Heart left ventricle (tissue), 16 donors: ENCODE results near the gene APOBEC3G. TPM values are rescaled to one million over a fixed set of nuclear protein-coding genes. Genes with fewer than 3 reads are reported as not detected.

ENCODE experiments used
- ATAC-seq, 4 donors: fragments of 200-7000 bp; cut with Tn5 transposase; one replicate each; pipeline ENCODE4 v1.9.1; 2020 to 2022; ENCODE audit warnings: moderate library complexity in 4 of 4, mild to moderate bottlenecking in 3 of 4, moderate number of reproducible peaks in 1 of 4
- DNase-seq, 5 donors: peaks; one replicate each; pipeline ENCODE4 v3.0.0-alpha.2; 2020
- H3K27ac ChIP-seq, 12 donors: fragments of 200-600 bp; sonication (generic) in 4 of 12; one replicate each; pipeline versions ENCODE4 v1.5.0 to v1.8.0; 2016 to 2022; ENCODE audit warnings: mild to moderate bottlenecking in 2 of 12
- H3K27me3 ChIP-seq, 9 donors: fragments of 200-600 bp; sonication (generic) in 2 of 9; one replicate each; pipeline versions ENCODE4 v1.5.1 to v1.8.0; 2016 to 2022; ENCODE audit warnings: mild to moderate bottlenecking in 3 of 9
- H3K36me3 ChIP-seq, 9 donors: fragments of 200-600 bp; sonication (generic) in 2 of 9; one replicate each; pipeline versions ENCODE4 v1.5.0 to v1.8.0; 2018 to 2022; ENCODE audit warnings: mild to moderate bottlenecking in 2 of 9
- H3K4me1 ChIP-seq, 12 donors: fragments of 200-600 bp; sonication (generic) in 4 of 12; one replicate each; pipeline versions ENCODE4 v1.5.0 to v1.8.0; 2016 to 2022; ENCODE audit warnings: mild to moderate bottlenecking in 3 of 12
- H3K4me3 ChIP-seq, 12 donors: fragments of 200-600 bp; sonication (generic) in 4 of 12; one replicate each; pipeline versions ENCODE4 v1.5.0 to v1.8.0; 2017 to 2022; ENCODE audit warnings: mild to moderate bottlenecking in 9 of 12, moderate library complexity in 4 of 12
- H3K9me3 ChIP-seq, 12 donors: fragments of 200-600 bp; sonication (generic) in 4 of 12; one replicate each; pipeline versions ENCODE4 v1.5.0 to v1.8.0; 2016 to 2022; ENCODE audit warnings: mild to moderate bottlenecking in 1 of 12
- POLR2A ChIP-seq, 2 donors: fragments of 450-650 bp; IDR thresholded peaks; one replicate each; pipeline ENCODE4 v1.6.1; 2017; ENCODE audit warnings: antibody characterized with exemption in 2 of 2, mild to moderate bottlenecking in 2 of 2, moderate library complexity in 2 of 2
- WGBS, 4 donors: extraction: QIAGEN DNeasy Blood & Tissue Kit in 2 of 4; methylation state at CpG; one replicate each; pipeline versions ENCODE4 v1.1.5 to v1.1.7; 2013 to 2018; 5-methylcytosine and 5-hydroxymethylcytosine counted together
- intact Hi-C, 10 donors: fragments of 100-400 bp; cut with DNase I; formaldehyde crosslinking; loops; one replicate each; pipeline versions ENCODE4 v1.11.1 to v1.14.2; 2022
- polyA plus RNA-seq, 2 donors: library from polyadenylated mRNA; stranded (reverse); fragments of 200-250 nt; gene quantifications; one replicate each; pipeline ENCODE4 v1.2.3, GENCODE V29; 2013
- total RNA-seq, 9 donors: library from RNA; depleted of rRNA in 2 of 9; stranded (reverse); fragments of >200 nt in 2 of 9; fragmentation: NEBNext Ultra II Directional in 3 of 9; extraction: Animal tissue kit (Norgen Biotek cat#: 25700) in 3 of 9; gene quantifications; one replicate each; pipeline versions ENCODE4 v1.1.0 to v1.2.4, GENCODE V29; 2016 to 2023
- TF ChIP-seq, protein P1 (sequence below), 12 donors: fragments of 200-600 bp; sonication (generic) in 4 of 12; IDR thresholded peaks; one replicate each; pipeline versions ENCODE4 v1.5.0 to v1.8.0; 2018 to 2022; ENCODE audit warnings: antibody characterized with exemption in 12 of 12, mild to moderate bottlenecking in 5 of 12
- donor health status: ischemic (EF 13 %, LVEDD 7.1; RV severe dilation, severe dysfunction).
- donor health status: healthy with polysubstance abuse.
- donor health status: DM: no; HTN: yes; CAD: no.
- donor health status: DM: no; HTN: no; CAD: no.
- donor health status: ischemic (EF 25% LVEDD 6.9; RV normal size, moderate dysfunction).
- donor health status: ischemic (EF 25% LVEDD 5.7; RV mildly dilated, moderate dysfunction).
- donor health status: healthy.
- donor health status: DM: yes; HTN: yes; CAD: no.
- donor health status: ischemic (EF 35%, LVEDD 5.7; RV mildly dilated, moderate dysfunction).
- donor health status: nonischemic (EF 11% LVEDD 7.7; RV severe dilation, severe dysfunction).
- donor health status: DM: yes; HTN: yes; CAD: no.
- donor health status: PGD.
- donor health status: ischemic (EF 29% LVEDD 5.4; RV normal size, mild dysfunction).
- donor health status: nonischemic (EF 23%, LVEDD 6.1; RV moderate dilation, normal function).

APOBEC3G gene
- total and polyA plus RNA-seq, 11 donors, result 1.8 to 21.9 (median 3.3) TPM

DNA sequence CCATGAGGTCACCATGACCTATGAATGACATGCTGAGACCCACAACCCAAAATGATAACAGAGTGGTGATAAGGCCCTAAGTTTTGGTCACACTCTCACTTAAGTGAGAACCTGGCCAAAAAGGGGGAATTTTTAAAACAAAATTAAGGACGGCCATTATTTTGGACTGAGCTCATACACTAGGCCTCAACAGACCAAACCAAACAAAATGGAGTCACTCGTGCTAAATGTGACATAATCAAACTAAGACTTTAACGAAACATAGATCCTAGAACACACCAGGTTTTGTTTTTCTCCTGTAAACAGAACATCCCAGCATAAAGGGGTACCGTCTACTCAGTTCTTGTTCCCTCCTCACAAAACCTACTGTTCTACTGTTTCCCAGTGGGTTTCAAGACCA lies 31.4 kb downstream of the APOBEC3G start:
- H3K27me3 ChIP-seq, result peaks cover 0 to 6% (median 0%) of the 10 kb centered on the region in 9 donors
- intact Hi-C loops, result no loop called here
- H3K4me3 ChIP-seq, result no peak overlapping the region
- H3K9me3 ChIP-seq, result no peaks in the 10 kb centered on the region
- no peak for TF ChIP-seq POLR2A (IDR thresholded peaks at IDR 0.05)
- TF ChIP-seq, protein P1, sequence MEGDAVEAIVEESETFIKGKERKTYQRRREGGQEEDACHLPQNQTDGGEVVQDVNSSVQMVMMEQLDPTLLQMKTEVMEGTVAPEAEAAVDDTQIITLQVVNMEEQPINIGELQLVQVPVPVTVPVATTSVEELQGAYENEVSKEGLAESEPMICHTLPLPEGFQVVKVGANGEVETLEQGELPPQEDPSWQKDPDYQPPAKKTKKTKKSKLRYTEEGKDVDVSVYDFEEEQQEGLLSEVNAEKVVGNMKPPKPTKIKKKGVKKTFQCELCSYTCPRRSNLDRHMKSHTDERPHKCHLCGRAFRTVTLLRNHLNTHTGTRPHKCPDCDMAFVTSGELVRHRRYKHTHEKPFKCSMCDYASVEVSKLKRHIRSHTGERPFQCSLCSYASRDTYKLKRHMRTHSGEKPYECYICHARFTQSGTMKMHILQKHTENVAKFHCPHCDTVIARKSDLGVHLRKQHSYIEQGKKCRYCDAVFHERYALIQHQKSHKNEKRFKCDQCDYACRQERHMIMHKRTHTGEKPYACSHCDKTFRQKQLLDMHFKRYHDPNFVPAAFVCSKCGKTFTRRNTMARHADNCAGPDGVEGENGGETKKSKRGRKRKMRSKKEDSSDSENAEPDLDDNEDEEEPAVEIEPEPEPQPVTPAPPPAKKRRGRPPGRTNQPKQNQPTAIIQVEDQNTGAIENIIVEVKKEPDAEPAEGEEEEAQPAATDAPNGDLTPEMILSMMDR (IDR thresholded peaks at IDR 0.05), result no peak
- WGBS, 4 donors, result 90 to 93% (median 92%) methylated on average over 4 of the region's 4 CpGs
- DNase-seq (no peak), ATAC-seq (no peak)
- no peaks in the 10 kb centered on the region for H3K4me1 ChIP-seq
- no peaks in the 10 kb centered on the region for H3K36me3 ChIP-seq
- H3K27ac ChIP-seq, result no peak overlapping the region

DNA sequence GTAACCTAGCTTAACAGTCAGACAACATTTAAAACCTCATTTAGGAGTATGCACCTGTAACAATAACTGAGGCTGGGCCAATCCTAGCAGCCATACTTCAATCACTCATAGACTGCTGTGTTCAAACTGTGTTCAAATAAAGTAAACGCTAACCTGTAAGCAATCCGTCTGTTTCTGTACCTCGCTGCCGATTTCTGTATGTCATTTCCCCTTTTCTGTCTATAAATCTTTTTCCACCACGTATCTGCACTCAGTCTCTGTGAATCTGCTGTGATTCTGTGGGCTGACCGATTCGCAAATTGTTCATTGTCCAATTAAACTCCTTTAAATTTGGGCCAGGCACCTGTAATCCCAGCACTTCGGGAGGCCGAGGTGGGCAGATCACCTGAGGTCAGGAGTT lies 32.3 kb downstream of the APOBEC3G start:
- WGBS, 4 donors, result 86 to 91% (median 87%) methylated on average over 9 of the region's 9 CpGs
- ATAC-seq, result no peak

DNA sequence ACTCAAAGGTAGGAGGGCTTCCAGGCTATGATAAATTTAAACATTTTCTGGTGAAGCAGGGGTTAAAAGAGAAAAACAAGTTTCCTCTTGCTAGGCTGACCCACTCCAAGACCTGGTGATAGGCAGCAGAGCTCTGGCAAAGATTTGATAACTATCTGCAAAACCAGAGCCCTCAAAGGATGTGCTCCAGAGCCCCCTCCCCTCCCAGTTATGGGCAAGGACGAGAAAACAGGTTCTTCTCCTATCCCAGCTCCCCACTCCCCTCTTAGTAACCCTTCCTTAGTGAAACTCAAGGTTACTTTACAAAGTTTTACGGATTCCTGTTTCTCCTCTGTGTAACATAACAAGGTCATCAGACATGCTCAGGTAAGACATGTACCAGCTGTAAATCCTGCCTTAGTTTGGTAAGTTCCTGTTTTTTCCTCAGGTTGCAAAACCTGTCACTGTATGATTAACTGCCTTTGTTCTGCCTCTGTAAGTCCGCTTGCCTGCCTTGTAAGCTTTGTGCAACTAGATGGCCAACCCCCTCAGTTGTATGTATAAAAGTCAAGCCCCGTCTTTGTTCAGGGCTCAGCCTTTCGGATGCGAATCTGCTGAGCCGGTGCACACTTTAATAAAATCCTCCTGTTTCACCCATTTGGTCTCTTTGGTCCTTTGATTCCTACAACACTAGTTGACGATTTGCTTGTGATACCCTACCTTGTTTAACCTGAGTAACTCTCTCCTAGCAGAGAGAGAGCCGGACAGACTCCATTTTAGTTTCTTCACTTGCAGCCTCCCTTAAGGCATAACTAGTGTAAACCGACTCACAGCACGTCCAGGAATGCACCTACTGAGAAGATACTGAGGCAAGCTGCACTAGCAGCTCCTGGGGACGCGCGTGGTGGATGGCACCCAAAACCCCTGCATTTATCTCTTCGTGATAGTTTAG lies 33.8 kb downstream of the APOBEC3G start:
- DNase-seq (no peak), ATAC-seq (no peak)
- Histone ChIP-seq H3K27me3 (peaks cover 0 to 17% (median 2%) of the 10 kb centered on the region in 9 donors), H3K4me3 (no peak overlapping the region), H3K27ac (no peak overlapping the region), H3K4me1 (no peaks in the 10 kb centered on the region), H3K36me3 (no peaks in the 10 kb centered on the region), H3K9me3 (no peaks in the 10 kb centered on the region)
- WGBS, 4 donors, result 65 to 73% (median 70%) methylated on average over 15 of the region's 15 CpGs
- intact Hi-C loops, result loop anchor here in 2 of 10 donors (10.0 kb wide), 2 partner anchors 246 to 336 kb away; no protein-coding TSS in a partner anchor
- no peak for TF ChIP-seq POLR2A (IDR thresholded peaks at IDR 0.05)
- TF ChIP-seq, protein P1 (IDR thresholded peaks at IDR 0.05), result no peak

More for the DNA sequence above, 32.3 kb downstream of the APOBEC3G start:
- H3K4me1 ChIP-seq, result no peaks in the 10 kb centered on the region
- no peak overlapping the region for H3K27ac ChIP-seq
- no peak for TF ChIP-seq POLR2A (IDR thresholded peaks at IDR 0.05)
- TF ChIP-seq, protein P1 (IDR thresholded peaks at IDR 0.05), result no peak
- DNase-seq, result no peak
- no peaks in the 10 kb centered on the region for H3K36me3 ChIP-seq
- H3K9me3 ChIP-seq, result no peaks in the 10 kb centered on the region
- no peak overlapping the region for H3K4me3 ChIP-seq
- intact Hi-C loops, result no loop called here
- H3K27me3 ChIP-seq, result peaks cover 0 to 12% (median 2%) of the 10 kb centered on the region in 9 donors

DNA sequence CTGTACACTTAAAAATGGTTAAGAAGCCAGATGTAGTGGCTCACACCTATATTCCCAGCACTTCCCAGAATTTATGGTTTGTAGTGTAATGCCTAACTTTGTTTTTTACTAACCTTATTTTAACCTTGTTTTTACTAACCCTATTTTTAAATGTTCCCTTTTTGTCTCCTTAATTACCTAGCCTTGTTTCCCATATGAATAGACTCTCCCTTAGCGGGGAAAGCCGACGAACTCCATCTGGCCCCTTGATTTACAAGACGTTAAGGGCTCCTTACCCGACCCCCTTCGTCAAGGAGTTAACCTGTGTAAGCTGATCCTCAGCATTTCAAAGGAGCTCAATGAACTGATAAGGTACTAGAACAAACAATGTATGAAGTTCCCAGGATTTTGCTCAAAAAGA lies 37.0 kb downstream of the APOBEC3G start:
- Histone ChIP-seq H3K27me3 (peaks cover 0 to 28% (median 6%) of the 10 kb centered on the region in 9 donors), H3K4me3 (no peak overlapping the region), H3K4me1 (peaks cover 0 to 8% (median 0%) of the 10 kb centered on the region in 12 donors), H3K27ac (no peak overlapping the region), H3K9me3 (no peaks in the 10 kb centered on the region), H3K36me3 (no peaks in the 10 kb centered on the region)
- WGBS, 4 donors, result 36 to 50% (median 43%) methylated on average over 6 of the region's 6 CpGs
- TF ChIP-seq POLR2A (IDR thresholded peaks at IDR 0.05), result no peak
- TF ChIP-seq, protein P1 (IDR thresholded peaks at IDR 0.05), result no peak
- ATAC-seq (no peak), DNase-seq (no peak)
- intact Hi-C loops, result loop anchor here in 2 of 10 donors (10.0 kb wide), 2 partner anchors 249 to 339 kb away; no protein-coding TSS in a partner anchor
